Thoracic aorta (tissue), 2 donors: ENCODE data around the gene CFAP52. TPM values are rescaled to one million over a fixed set of nuclear protein-coding genes. Genes with fewer than 3 reads are reported as not detected.
A peak's percentile ranks its signal among the peaks of the same experiment; 100 is the strongest.

Source experiments
- ATAC-seq: fragments of 150-250 bp; one replicate; pipeline ENCODE4 v1.8.0; 2017; ENCODE audit warnings: low read depth; ENCODE audit not compliant: insufficient number of reproducible peaks, low FRiP score
- DNase-seq: peaks from one replicate; pipeline ENCODE4 v3.0.0-alpha.2; 2020; ENCODE audit warnings: low spot score
- H3K27ac ChIP-seq, 2 donors: fragments of 200-600 bp; sonication (generic); 1 replicate in 1 of 2; 2 replicates in 1 of 2; pipeline ENCODE4 v1.5.1; 2016; ENCODE audit warnings: mild to moderate bottlenecking in 2 of 2, moderate library complexity in 2 of 2
- H3K27me3 ChIP-seq: fragments of 200-600 bp; sonication (generic); replicated peaks from 2 replicates; pipeline ENCODE4 v1.6.0; 2016; ENCODE audit warnings: mild to moderate bottlenecking; ENCODE audit not compliant: insufficient read depth
- H3K36me3 ChIP-seq: fragments of 200-600 bp; sonication (generic); one replicate; pipeline ENCODE4 v1.5.1; 2016
- H3K4me1 ChIP-seq, 2 donors: fragments of 200-600 bp; sonication (generic); 1 replicate in 1 of 2; 2 replicates in 1 of 2; pipeline versions ENCODE4 v1.5.1 to v1.6.0; 2016; ENCODE audit warnings: low read depth in 2 of 2, mild to moderate bottlenecking in 1 of 2; ENCODE audit not compliant: control insufficient read depth in 1 of 2
- H3K4me3 ChIP-seq: fragments of 200-600 bp; sonication (generic); 2 replicates; pipeline ENCODE4 v1.5.1; 2016; ENCODE audit warnings: mild to moderate bottlenecking
- H3K9me3 ChIP-seq: fragments of 200-600 bp; sonication (generic); 2 replicates; pipeline ENCODE4 v1.5.1; 2016
- CTCF ChIP-seq: fragments of 200-600 bp; sonication (generic); IDR thresholded peaks from one replicate; pipeline ENCODE4 v1.5.1; 2019; ENCODE audit warnings: antibody characterized with exemption
- total RNA-seq, 2 donors: library from RNA; depleted of rRNA; stranded (reverse); fragments of >200 nt; gene quantifications; one replicate each; pipeline versions ENCODE4 v1.1.0 to v1.2.3, GENCODE V29; 2016

Gene CFAP52
- total RNA-seq, 2 donors from 2014 or later: not detected

GRCh38 chr17:9568957-9569588 is 7.4 kb upstream of the CFAP52 start:
- DNase-seq (no peak), ATAC-seq (no peak)
- Histone ChIP-seq H3K4me3 (no peak overlapping the region), H3K36me3 (no peaks in the 10 kb centered on the region), H3K27ac (no peak overlapping the region), H3K4me1 (no peaks in the 10 kb centered on the region), H3K9me3 (no peaks in the 10 kb centered on the region), H3K27me3 (no peaks in the 10 kb centered on the region)
- TF ChIP-seq CTCF: no peak

DNA sequence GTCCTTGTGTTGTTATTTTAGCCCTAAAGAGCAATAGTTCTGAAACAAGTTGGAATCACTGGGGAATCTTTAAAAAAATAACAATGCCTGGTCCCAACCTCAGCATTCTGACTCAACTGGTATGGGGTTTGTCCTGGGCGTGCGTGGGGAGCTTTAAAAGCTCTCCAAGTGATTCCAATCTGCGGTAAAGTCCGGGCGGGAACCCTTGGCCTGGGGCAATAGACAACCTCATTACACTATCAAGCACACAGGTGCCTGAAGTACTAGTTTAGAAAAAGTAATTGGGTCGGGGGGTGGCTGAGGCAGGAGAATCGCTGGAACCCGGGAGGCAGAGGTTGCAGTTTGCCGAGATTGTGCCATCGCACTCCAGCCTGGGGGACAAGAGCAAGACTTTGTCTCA is 5.2 kb upstream of the CFAP52 start:
- H3K9me3 ChIP-seq: no peaks in the 10 kb centered on the region
- no peak overlapping the region for H3K4me3 ChIP-seq
- peaks cover 9 to 13% of the 10 kb centered on the region in 2 donors for H3K4me1 ChIP-seq
- no peaks in the 10 kb centered on the region for H3K27me3 ChIP-seq
- no peak for DNase-seq
- no peak for ATAC-seq
- no peak for TF ChIP-seq CTCF
- H3K36me3 ChIP-seq: no peaks in the 10 kb centered on the region
- no peak overlapping the region for H3K27ac ChIP-seq

DNA sequence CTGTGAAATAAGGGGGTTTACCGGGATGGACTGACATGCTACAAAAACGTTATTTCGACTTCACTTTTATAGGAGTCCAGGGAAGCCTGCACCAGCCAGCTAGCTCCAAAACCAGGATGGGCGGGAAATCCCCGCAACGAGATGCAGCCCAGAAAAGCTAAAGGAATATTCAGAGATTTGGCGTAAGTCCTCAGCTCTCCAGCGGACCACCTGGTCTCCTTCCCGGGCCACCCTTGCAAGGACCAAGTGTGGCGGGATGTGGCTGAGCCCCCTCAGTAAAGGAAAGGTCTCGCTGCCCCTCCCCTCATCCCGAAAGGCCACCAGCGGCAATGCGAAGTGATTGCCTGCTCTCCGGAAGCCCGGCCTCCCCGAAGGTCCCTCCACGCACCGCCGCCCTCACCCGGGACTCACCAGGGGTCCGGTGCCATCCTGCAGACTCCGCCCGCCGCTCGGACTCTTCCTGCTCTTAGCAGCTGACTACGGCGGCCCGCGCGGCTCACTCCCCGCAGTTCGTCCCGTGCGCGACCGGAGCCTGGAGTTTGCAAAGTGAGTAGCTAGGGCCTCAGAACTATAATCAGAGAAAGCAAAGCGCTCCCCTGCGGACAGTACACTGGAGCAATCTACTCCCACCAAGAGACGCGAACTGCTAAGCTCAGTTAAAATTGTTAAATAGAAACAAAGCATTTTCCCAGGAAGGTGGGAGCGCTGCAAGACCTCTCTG is 901 bp upstream of the CFAP52 start, which contains the start of gene STX8:
Gene STX8 (minus strand): TSS at position 440 of the 721 bp plus-strand sequence. CDS start 12 bp downstream, at position 428.
- no peak for TF ChIP-seq CTCF
- Histone ChIP-seq H3K4me3 (peak within 1 kb of the TSS; percentile 80), H3K4me1 (peaks cover 12 to 20% of the 10 kb centered on the region in 2 donors), H3K9me3 (no peaks in the 10 kb centered on the region), H3K27me3 (no peaks in the 10 kb centered on the region), H3K27ac (peak within 1 kb of the TSS; percentile 1 to 20), H3K36me3 (no peaks in the 10 kb centered on the region)
- DNase-seq (peak; percentile 71), ATAC-seq (peak; percentile 55)

GRCh38 chr17:9577373-9577709 is 899 bp downstream of the CFAP52 start:
- peak overlapping the region; percentile 80 for H3K4me3 ChIP-seq
- H3K27me3 ChIP-seq: no peaks in the 10 kb centered on the region
- DNase-seq (no peak), ATAC-seq (no peak)
- peak; percentile 2 for TF ChIP-seq CTCF
- H3K4me1 ChIP-seq: peaks cover 12 to 20% of the 10 kb centered on the region in 2 donors
- no peaks in the 10 kb centered on the region for H3K9me3 ChIP-seq
- H3K27ac ChIP-seq: peak overlapping the region in 1 of 2 donors; percentile 1
- no peaks in the 10 kb centered on the region for H3K36me3 ChIP-seq

DNA sequence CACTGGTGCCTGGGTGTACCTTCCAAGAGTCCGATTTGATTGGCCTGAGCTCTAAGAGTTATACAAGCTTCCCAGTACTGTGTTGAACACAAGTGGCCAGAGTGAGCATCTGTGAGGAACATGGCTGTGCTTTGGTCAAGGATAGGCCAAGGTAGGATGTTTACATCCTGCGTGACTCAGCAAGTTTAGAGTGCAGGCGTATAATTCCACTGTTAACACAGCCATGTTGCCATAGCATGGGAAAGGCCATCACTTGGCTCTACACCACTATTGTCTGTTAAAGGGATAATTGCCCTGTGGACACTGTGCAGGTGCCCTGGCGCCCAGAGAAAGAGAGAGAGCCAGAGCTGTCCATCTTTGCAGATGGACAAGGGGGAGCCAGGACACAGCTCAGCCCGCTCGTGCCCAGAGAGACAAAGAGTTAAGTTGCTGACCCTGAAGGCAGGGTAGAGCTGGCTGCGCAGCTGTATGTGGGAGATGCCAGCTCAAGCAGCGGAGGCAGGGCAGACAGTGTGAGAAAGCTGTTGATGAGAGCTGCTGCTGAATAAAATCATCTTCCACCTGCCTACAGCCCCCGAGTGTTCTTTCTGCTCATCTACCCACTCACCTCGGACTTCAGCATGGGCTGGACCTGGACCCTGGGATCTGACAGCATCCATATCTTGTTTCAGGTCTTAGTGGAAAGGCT is 11.7 kb downstream of the CFAP52 start:
- no peak for TF ChIP-seq CTCF
- no peaks in the 10 kb centered on the region for H3K36me3 ChIP-seq
- H3K4me1 ChIP-seq: no peaks in the 10 kb centered on the region

More for the DNA sequence above, 11.7 kb downstream of the CFAP52 start:
- DNase-seq: no peak
- Histone ChIP-seq H3K9me3 (no peaks in the 10 kb centered on the region), H3K4me3 (no peak overlapping the region), H3K27me3 (no peaks in the 10 kb centered on the region), H3K27ac (no peak overlapping the region)
- no peak for ATAC-seq
